HG03025 (cell line): ENCODE measurements around the gene MCL1.

Experiments used
- ATAC-seq: cut with Tn5 transposase; IDR thresholded peaks from one replicate; pipeline ENCODE4 v1.9.1; 2021; ENCODE audit warnings: mild to moderate bottlenecking, moderate library complexity; ENCODE audit not compliant: unreplicated experiment, low FRiP score

The MCL1 gene

GRCh38 chr1:150546294-150546937 is 33.0 kb downstream of the MCL1 start:
- ATAC-seq, result no peak

GRCh38 chr1:150545486-150546032 is 33.9 kb downstream of the MCL1 start:
- ATAC-seq, result no peak

- ATAC-seq, result no peak
These were observed 35.2 kb downstream of the MCL1 start for GRCh38 chr1:150544204-150544603.

GRCh38 chr1:150543500-150544143 is 35.8 kb downstream of the MCL1 start:
- ATAC-seq, result no peak

- no peak for ATAC-seq
These were observed 41.4 kb downstream of the MCL1 start for GRCh38 chr1:150537732-150538684.

GRCh38 chr1:150536836-150537731 is 42.3 kb downstream of the MCL1 start:
- ATAC-seq, result no peak

GRCh38 chr1:150535511-150536287 is 43.7 kb downstream of the MCL1 start:
- no peak for ATAC-seq

GRCh38 chr1:150534002-150534401 is 45.4 kb downstream of the MCL1 start:
- ATAC-seq, result no peak

GRCh38 chr1:150532860-150533259 is 46.5 kb downstream of the MCL1 start:
- no peak for ATAC-seq

- no peak for ATAC-seq
These were observed 48.8 kb downstream of the MCL1 start for GRCh38 chr1:150530491-150531159.

GRCh38 chr1:150529017-150529416 is 50.4 kb downstream of the MCL1 start:
- no peak for ATAC-seq

GRCh38 chr1:150528196-150528595 is 51.2 kb downstream of the MCL1 start:
- no peak for ATAC-seq

- no peak for ATAC-seq
These were observed 54.1 kb downstream of the MCL1 start for GRCh38 chr1:150525348-150525747.
